WERI-Rb-1 (cell line): ENCODE results near the gene SDK2.

ENCODE experiments used
- DNase-seq: peaks from one replicate; pipeline ENCODE4 v3.0.0-alpha.2; 2020
- H3K27ac ChIP-seq: fragments of 250-450 bp; sonication (Bioruptor Pico); 2 replicates; pipeline ENCODE4 v1.5.1; 2020; ENCODE audit warnings: mild to moderate bottlenecking, moderate library complexity
- H3K27me3 ChIP-seq: fragments of 250-450 bp; sonication (Bioruptor Pico); 2 replicates; pipeline ENCODE4 v1.5.1; 2021; ENCODE audit warnings: mild to moderate bottlenecking, low read depth, moderate library complexity; ENCODE audit not compliant: insufficient read depth, severe bottlenecking
- H3K36me3 ChIP-seq: fragments of 250-450 bp; sonication (Bioruptor Pico); 2 replicates; pipeline ENCODE4 v1.5.1; 2020; ENCODE audit warnings: mild to moderate bottlenecking, moderate library complexity
- H3K4me3 ChIP-seq: 2 replicates; pipeline ENCODE4 v1.5.1; 2011; ENCODE audit warnings: low read depth, mild to moderate bottlenecking, control low read depth, low read length
- H3K9me3 ChIP-seq: fragments of 250-450 bp; sonication (Bioruptor Pico); 2 replicates; pipeline ENCODE4 v1.5.1; 2021; ENCODE audit warnings: mild to moderate bottlenecking, moderate library complexity; ENCODE audit not compliant: severe bottlenecking
- TF ChIP-seq, protein P1 (sequence below): IDR thresholded peaks from 2 replicates; pipeline ENCODE4 v1.5.1; 2011; ENCODE audit warnings: low read depth, mild to moderate bottlenecking, control low read depth, inconsistent platforms, low read length

SDK2 gene

DNA sequence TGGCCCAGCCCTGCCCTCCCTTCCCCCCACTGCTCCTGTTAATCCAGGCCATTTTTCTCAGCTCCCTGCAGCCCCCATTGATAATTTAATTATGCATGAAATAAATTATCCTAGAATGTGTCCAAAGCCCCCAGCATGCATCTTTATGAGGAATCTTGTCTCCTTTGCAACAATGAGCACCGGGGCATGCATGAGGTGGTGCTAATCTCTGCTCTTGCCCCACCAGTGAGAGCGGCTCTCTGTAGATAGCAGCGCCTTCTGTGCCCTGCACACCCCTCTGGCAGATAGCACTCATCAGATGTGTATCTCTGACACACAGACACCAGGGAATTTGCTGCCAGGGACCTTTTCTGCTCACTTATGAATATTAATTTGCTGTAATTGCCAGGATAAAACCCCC is 192.2 kb downstream of the SDK2 start:
- TF ChIP-seq, protein P1, sequence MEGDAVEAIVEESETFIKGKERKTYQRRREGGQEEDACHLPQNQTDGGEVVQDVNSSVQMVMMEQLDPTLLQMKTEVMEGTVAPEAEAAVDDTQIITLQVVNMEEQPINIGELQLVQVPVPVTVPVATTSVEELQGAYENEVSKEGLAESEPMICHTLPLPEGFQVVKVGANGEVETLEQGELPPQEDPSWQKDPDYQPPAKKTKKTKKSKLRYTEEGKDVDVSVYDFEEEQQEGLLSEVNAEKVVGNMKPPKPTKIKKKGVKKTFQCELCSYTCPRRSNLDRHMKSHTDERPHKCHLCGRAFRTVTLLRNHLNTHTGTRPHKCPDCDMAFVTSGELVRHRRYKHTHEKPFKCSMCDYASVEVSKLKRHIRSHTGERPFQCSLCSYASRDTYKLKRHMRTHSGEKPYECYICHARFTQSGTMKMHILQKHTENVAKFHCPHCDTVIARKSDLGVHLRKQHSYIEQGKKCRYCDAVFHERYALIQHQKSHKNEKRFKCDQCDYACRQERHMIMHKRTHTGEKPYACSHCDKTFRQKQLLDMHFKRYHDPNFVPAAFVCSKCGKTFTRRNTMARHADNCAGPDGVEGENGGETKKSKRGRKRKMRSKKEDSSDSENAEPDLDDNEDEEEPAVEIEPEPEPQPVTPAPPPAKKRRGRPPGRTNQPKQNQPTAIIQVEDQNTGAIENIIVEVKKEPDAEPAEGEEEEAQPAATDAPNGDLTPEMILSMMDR, result no peak
- Histone ChIP-seq H3K4me3 (no peak overlapping the region), H3K27ac (no peak overlapping the region), H3K36me3 (peaks cover 20% of the 10 kb centered on the region), H3K9me3 (peaks cover 4% of the 10 kb centered on the region), H3K27me3 (no peaks in the 10 kb centered on the region)
- no peak for DNase-seq

DNA sequence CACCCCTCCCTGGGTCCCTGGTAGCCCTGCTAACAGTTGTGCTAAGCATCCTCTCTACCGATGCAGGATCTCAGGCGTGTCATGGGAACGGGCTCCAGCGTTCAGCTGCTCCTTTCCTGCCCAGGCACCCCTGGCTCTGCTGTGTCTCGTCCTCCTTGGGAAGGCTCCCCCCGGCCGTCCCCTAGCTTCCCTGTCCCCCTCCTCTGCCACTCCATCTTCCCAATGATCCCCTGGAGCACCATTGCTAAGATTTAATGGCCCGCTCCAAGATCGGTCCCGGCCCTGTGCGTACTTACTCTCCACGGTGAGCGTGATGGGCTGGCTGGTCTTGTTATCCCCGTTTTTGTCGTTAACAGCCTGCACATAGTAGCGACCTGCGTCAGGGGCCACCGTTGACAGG is 196.9 kb downstream of the SDK2 start:
- no peak for DNase-seq
- Histone ChIP-seq H3K36me3 (peaks cover 5% of the 10 kb centered on the region; the same call in 1 of the 2 replicates), H3K9me3 (no peaks in the 10 kb centered on the region), H3K27me3 (no peaks in the 10 kb centered on the region), H3K27ac (no peak overlapping the region), H3K4me3 (no peak overlapping the region)
- TF ChIP-seq, protein P1, result no peak

DNA sequence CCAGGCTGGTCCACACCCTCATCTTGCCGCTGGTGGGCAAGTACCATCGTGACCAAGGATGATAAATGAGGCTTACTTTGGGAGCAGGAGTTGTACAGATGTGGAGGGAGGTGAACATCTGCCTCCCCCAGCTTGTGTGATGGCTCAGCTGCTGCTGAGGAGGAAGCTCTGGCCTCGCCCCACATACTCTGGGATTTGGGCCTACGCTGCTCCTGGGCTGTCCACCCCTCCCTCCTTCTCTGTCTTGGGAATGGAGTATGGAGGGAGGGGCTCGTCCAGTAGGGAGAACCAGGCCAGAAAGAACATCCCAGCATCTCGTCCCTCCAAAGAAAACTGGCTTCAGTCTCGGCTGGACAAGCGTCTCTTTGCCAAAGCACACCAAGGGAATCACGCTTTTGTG is 197.6 kb downstream of the SDK2 start:
- Histone ChIP-seq H3K27ac (no peak overlapping the region), H3K4me3 (no peak overlapping the region), H3K9me3 (peaks cover 2% of the 10 kb centered on the region), H3K36me3 (peaks cover 4% of the 10 kb centered on the region), H3K27me3 (no peaks in the 10 kb centered on the region)
- DNase-seq, result no peak
- TF ChIP-seq, protein P1, result no peak

DNA sequence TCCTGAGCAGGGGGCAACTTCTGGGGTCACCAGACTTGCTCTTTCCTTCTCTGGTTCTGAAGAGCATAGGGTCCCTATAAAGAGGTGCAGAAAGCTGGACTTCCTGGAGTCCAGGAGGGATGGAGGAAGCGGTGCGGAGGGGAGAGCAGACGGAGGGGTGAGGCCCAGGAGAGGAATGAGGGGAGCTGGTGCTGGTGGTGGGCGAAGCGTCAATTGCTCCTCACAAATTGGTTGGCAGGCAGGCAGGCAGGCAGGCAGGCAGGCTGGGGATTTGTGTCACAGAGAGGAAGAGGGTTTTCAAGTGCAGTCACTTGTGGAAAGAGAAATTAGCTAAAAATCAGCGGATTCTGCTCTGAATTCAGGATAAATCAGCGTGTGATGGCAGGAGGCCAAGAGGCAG is 198.8 kb downstream of the SDK2 start:
- DNase-seq, result no peak
- H3K27ac ChIP-seq, result no peak overlapping the region
- TF ChIP-seq, protein P1, result no peak
- H3K4me3 ChIP-seq, result no peak overlapping the region
- peaks cover 8% of the 10 kb centered on the region for H3K9me3 ChIP-seq
- H3K27me3 ChIP-seq, result no peaks in the 10 kb centered on the region
- peaks cover under 1% of the 10 kb centered on the region for H3K36me3 ChIP-seq

DNA sequence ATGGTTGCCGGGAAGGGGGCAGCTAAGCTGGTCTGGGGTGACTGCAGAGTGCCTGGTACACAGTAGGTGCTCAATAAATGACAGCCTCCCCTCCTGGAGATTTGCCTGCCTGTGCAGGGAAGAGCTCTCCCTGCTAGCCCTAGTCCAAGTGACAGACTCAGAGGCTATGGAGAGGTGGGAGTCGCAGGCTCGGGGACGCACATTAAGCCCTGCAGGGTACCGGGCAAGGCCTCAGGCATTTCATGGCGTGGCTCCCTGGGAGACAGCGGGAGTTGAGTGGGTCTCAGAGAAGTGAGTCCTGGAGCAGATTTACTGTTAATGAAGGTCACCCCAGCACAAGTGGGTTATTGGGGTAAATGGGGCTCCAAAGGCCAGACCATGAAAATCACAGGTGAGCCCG is 200.2 kb downstream of the SDK2 start:
- peaks cover 8% of the 10 kb centered on the region for H3K9me3 ChIP-seq
- no peak overlapping the region for H3K27ac ChIP-seq
- H3K27me3 ChIP-seq, result no peaks in the 10 kb centered on the region
- no peak overlapping the region for H3K4me3 ChIP-seq
- peaks cover 6% of the 10 kb centered on the region for H3K36me3 ChIP-seq
- TF ChIP-seq, protein P1, result no peak
- DNase-seq, result no peak

DNA sequence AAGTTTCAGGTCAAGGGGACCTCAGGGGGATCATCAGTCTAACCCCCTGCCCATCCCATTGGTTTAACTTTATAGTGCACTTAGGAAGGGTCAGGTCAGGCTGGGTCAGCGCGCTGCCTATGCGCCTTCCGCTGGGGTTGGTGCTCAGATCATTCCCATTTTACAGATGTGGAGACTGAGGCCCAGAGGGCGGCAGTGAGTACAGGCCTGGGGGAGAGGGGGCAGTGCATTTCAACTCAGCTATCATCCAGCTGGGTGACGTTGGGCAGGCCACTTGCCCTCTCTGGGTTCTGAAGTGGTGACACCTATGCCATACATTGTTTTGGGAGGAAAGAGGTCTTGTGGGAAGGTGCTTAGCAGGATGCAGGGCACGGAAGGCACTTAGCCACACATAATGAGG is 204.6 kb downstream of the SDK2 start:
- Histone ChIP-seq H3K36me3 (peaks cover 23% of the 10 kb centered on the region), H3K27ac (no peak overlapping the region), H3K9me3 (peaks cover 8% of the 10 kb centered on the region), H3K4me3 (no peak overlapping the region), H3K27me3 (no peaks in the 10 kb centered on the region)
- TF ChIP-seq, protein P1, result no peak
- no peak for DNase-seq
